Neural cell (in vitro differentiated cells): ENCODE results near the gene INPP4B.

Source experiments
- CTCF ChIP-seq: fragments of 450-650 bp; IDR thresholded peaks from 2 replicates; pipeline ENCODE4 v1.5.1; 2014; ENCODE audit warnings: antibody characterized with exemption, mild to moderate bottlenecking, moderate library complexity; ENCODE audit not compliant: poor library complexity, severe bottlenecking
- EP300 ChIP-seq: fragments of 450-650 bp; conservative IDR thresholded peaks from 2 replicates; pipeline ENCODE4 v1.6.1; 2014; ENCODE audit warnings: antibody characterized with exemption, mild to moderate bottlenecking, moderate library complexity; ENCODE audit not compliant: poor library complexity, severe bottlenecking
- EZH2 ChIP-seq: fragments of 200-600, 300-800 bp; shearing (Covaris generic), sonication (generic); IDR thresholded peaks from 2 replicates; pipeline ENCODE4 v1.6.1; 2014; ENCODE audit warnings: antibody characterized with exemption, low read length, borderline replicate concordance, mild to moderate bottlenecking; ENCODE audit not compliant: insufficient read depth, poor library complexity, severe bottlenecking
- MXI1 ChIP-seq: fragments of 450-650 bp; conservative IDR thresholded peaks from 2 replicates; pipeline ENCODE4 v1.6.1; 2014; ENCODE audit warnings: antibody characterized with exemption, mild to moderate bottlenecking; ENCODE audit not compliant: poor library complexity, severe bottlenecking
- POLR2AphosphoS5 ChIP-seq: IDR thresholded peaks from 2 replicates; pipeline ENCODE4 v1.6.1; 2012
- RAD21 ChIP-seq: fragments of 450-650 bp; conservative IDR thresholded peaks from 2 replicates; pipeline ENCODE4 v1.6.1; 2014; ENCODE audit warnings: antibody characterized with exemption, mild to moderate bottlenecking, moderate library complexity
- REST ChIP-seq: IDR thresholded peaks from 2 replicates; pipeline ENCODE4 v1.6.1; 2012; ENCODE audit warnings: borderline replicate concordance
- SMC3 ChIP-seq: fragments of 450-650 bp; conservative IDR thresholded peaks from 2 replicates; pipeline ENCODE4 v1.6.1; 2014; ENCODE audit warnings: antibody characterized with exemption, mild to moderate bottlenecking, moderate library complexity; ENCODE audit not compliant: poor library complexity
- TAF1 ChIP-seq: IDR thresholded peaks from 2 replicates; pipeline ENCODE4 v1.6.1; 2012; ENCODE audit warnings: low read depth

- TF ChIP-seq CTCF: no peak
- no peak for TF ChIP-seq SMC3
- TF ChIP-seq EZH2: no peak
- no peak for TF ChIP-seq REST
- TF ChIP-seq RAD21: no peak
- no peak for TF ChIP-seq POLR2AphosphoS5
- TF ChIP-seq TAF1: no peak
- no peak for TF ChIP-seq EP300
- TF ChIP-seq MXI1: no peak
These were observed 564.1 kb downstream of the INPP4B start for GRCh38 chr4:142281999-142282398.
